NOMO-1 treated with DMSO at 0.1 percent for 48 hours (cell line): ENCODE results near the gene NAA20.
"Not testable (repeated sequence)": the region's sequence is repeated elsewhere in the genome, so short reads cannot be mapped to it uniquely, and the experiment has no call there.

Experiments
- DNase-seq: peaks from one replicate; lab custom pipeline; 2025; ENCODE audit not compliant: unreplicated experiment; lab: John Stamatoyannopoulos, UW

The NAA20 gene

DNA sequence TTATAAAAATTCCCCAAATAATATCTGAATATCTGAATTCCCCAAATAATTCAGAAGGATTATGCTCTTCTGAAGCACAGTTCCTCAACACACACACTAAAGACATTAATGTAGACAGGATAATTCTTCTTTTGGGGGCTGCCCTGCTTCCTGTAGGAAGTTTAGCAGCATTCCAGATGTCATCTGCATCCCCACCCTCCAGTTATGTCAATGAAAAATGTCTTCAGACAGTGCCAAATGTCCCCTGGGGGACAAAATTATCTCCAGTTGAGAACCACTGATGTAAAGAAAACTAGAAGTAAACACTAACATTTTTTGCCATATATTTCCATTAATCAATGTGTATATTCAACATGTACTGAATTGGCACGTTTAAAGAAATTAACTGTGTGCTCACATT lies 25.9 kb upstream of the NAA20 start:
- DNase-seq: no peak

DNA sequence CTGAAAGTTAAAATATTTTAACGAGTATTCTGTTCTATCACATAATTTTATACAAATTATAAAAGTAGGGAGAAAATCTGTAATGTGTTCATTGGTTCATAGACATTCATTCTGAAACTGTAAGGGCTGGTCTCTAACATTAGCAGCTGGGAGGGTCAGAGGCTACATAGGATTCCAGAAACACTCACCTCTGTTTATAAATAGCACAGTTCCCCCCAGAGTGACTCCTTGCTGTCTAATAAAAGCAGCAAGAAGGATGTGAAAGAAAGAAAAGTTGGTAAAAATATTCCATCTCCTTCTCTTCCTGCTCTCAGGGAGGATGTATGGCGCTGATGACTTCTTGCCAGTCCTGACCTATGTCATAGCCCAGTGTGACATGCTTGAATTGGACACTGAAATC lies 25.3 kb upstream of the NAA20 start:
- DNase-seq: no peak

DNA sequence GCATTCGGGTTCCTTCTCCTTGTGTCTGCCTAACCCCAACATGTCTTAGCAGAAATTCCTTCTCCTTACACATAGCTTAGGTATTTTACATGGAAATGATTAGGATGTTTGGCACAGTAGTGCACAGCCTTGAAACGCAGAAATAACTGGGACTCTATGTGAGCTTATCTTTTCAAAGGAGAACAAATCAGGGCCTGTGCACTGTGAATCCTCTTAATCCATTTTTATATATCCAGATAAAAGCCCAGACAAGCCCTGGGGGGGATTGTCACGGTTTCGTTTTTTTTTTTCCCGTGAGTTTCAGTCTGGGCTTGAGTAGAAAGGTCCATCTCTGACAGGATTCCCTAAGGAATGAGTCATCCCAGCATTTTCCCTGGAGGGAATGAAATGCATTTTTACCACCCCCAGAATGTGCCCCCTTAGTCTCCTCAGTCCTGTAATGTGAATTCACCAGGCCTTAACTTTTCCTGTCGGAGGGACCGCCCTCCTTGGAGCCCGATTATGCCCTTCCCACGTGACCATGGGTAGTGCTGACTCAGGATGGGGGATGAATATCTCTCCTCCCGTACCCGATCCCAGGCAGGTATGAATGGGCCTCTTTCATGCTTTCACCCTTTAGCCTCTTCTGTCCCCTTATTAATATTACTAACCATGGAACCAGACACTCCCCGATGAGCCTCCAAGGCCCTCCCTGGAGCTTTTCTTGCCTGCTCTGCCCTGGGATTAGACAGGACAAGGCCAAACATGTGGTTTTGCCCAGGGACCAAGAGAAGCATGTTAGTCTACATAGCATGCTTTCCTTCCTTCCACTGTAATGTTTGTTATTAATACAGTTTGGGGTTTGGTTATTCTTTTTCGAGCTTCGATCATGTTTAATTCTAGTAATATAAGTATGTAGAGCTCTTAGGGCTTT lies 23.9 kb upstream of the NAA20 start:
- no peak for DNase-seq

DNA sequence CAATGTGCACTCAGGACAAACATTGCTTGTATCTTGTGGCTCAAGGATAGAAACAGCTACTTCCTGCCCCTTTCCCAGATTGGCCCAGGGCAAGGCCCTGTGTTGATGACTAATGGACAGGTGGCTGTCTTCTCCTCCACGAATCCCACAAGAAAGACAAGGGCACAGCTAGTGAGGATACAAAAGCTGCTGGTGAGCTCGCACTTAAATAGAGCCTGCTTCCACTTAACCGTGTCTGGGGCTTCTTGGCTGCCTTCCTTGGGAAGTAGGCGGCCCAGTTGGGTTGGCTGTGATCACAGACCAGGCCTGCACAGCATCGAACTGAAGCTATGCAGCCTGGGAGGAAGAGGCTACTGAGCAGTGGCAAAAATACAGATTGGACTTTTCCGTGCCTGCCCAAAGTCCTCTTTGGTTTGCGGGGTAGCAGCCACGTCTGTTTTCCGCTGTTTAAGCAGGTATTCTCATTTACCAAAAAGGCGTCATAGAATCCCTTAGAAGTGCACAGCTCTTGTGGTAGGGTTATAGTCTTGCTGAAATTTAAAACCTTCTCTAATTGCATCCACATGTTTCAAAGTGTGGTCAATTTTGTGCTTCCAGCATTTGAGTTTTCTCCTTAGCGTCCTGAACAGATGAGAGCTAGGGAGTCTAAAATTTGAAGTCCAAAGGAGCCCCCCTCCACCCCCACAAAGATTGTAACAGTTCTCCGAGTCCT lies 23.0 kb upstream of the NAA20 start:
- DNase-seq: no peak

DNA sequence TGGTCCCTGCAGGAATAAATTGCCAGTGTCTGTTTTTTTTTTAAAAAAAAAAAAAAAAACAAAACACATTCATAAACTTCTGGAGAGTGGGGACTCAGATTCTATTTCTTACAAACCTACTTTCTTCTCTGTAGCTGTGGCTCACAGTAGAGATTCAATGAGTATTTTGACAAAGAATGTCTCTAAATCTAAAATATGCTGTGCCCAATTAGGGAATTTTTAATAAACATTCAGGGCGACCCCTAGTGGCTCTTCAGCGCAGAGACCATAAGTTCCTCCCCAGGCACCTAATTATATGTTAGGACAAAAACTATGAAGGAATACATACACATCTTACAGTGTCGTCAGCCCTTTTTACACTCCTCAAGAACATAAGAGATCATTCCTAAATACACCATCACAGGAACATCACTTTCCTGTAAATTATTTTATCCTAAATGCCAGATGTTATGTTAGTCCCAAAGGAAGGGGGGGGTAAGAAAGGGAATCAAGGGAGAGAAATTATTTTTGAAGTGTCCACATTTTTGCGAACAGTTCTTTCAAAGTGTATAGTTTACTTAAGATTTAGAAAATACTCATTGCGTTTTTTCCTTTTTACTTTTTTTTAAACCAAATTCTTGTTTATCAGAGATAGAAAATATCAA lies 21.8 kb upstream of the NAA20 start:
- DNase-seq: peak; percentile 72

DNA sequence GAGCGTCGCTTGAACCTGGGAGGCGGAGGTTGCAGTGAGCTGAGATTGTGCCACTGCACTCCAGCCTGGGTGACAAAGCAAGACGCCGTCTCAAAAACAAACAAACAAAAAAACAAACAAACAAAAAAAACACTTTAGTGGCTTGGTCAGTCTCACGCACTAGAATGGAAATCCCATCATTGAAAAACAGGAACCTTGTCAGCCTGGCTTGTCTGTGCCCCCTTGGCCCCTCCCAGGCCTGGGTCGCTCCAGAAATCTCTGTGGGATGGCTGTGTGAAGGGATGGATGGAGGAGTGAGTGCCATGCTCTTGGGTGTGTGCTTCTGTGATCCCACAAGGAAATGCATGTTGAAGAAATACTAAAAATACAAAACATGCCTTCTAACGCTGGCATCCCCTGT lies 20.9 kb upstream of the NAA20 start:
- no peak for DNase-seq

DNA sequence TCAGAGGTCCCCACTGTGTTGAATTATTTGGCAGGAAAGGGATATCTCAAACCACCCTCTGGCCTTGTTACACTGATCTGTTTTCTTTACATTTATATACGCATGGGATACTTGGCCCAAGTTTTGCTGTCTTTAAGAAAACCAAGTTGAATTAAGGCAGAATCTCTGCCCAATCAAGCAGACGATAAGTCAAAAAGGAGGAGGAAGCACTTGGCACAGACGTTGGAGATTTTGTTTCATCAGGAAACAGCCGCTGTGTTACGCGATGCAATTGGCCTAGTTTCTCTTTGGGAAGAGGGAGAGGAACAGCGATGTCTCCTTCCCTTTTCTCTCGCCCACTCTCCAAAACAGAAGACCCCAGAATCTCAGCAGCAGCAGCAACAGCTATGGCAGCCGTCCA lies 20.2 kb upstream of the NAA20 start:
- no peak for DNase-seq

DNA sequence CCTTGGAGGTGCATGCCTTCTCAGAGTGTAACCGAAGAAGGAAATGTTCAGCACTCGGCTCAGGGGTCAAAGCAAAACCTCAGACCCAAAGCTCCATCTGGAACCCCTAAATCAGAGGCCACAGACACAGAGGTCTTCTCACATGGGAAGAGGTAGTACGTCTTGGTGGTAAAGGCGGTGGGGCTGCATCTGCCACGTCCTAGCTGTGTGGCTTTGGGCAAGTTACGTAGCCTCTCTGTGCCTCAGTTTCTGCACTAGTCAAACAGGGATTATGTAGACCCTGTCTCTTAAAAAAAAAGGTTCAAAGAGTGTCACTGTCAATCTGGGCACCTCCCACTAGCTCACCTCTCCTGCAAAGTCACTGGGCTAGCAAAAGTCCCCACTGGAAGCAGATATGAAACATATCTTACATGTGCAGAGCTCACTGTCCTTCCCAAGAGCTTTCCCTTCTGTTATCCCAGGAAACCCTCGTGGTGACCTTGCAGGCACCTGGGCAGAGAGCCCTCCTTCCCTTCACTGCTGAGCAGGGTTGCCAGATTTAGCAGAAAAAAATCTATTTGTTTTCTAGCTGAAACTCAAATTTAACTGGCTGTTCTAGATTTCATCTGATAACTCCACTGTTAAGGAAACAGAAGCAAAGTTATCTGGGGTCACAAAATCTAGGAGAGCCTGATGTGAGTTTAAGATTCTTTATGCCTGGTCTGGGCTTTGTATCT lies 18.0 kb upstream of the NAA20 start:
- DNase-seq: no peak

DNA sequence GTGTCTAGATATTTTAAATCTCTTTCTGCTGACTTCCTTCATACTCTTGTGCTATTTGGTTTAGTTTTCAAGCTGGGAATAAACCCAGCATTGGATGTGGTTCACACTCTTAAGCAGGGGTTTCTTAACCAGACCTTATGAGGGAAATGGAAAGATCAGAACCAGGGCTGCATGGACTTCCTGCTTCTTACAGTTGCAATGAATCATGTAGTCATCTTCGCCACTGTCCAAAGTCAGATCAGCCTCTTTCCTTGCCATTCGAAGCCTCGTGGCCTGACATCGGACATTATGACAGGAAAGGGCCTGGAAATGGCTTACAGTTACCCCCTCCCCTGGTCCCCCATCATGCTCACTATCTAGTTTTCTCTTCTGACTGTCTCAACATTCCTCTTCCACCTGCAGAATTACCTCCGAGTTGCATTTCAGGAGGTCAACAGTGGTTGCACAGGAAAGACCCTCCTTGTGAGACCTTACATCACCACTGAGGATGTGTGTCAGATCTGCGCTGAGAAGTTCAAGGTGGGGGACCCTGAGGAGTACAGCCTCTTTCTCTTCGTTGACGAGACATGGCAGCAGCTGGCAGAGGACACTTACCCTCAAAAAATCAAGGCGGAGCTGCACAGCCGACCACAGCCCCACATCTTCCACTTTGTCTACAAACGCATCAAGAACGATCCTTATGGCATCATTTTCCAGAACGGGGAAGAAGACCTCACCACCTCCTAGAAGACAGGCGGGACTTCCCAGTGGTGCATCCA lies 16.8 kb upstream of the NAA20 start:
- peak; percentile 48 for DNase-seq

DNA sequence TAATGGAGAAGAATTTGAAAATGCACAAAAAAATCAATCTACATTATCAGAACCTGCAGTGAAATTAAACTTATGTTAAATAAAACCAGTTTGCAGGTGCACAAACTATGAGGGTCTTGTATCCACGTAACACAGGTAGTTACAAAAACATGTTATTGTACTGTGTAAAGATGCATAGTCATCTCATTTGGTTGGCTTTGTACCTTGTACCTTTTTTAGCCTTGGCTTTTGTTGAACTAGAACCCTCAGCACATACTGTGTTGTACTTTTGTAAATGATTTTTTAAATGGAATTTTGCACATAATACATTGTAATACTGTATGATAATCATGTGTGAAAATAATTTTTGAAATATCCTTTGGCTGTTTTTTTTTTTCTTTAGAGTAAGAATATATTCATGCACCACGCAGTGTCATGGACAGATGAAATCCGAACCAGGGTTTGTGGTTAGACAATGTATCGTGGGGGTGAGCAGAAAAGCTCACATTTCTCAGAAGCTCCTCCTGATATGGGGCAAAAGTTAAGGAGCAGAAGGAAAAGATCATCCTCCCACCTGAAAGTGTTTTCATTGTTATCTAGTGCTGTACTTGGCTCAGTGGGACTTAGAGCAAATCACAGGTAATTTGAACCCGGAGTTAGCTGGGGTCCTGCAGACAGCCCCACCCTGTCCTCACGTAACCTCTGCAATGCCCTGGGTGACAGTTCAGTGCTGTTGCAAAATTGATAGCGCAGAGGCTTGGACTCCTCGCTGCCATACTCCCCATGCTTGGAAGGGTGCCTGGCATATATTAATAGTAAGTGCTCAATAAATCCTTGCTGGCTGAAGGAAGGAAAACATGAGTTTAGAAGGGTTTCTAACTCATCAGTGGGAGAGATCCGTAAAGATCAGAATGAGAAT lies 14.8 kb upstream of the NAA20 start:
- peak; percentile 17 for DNase-seq

DNA sequence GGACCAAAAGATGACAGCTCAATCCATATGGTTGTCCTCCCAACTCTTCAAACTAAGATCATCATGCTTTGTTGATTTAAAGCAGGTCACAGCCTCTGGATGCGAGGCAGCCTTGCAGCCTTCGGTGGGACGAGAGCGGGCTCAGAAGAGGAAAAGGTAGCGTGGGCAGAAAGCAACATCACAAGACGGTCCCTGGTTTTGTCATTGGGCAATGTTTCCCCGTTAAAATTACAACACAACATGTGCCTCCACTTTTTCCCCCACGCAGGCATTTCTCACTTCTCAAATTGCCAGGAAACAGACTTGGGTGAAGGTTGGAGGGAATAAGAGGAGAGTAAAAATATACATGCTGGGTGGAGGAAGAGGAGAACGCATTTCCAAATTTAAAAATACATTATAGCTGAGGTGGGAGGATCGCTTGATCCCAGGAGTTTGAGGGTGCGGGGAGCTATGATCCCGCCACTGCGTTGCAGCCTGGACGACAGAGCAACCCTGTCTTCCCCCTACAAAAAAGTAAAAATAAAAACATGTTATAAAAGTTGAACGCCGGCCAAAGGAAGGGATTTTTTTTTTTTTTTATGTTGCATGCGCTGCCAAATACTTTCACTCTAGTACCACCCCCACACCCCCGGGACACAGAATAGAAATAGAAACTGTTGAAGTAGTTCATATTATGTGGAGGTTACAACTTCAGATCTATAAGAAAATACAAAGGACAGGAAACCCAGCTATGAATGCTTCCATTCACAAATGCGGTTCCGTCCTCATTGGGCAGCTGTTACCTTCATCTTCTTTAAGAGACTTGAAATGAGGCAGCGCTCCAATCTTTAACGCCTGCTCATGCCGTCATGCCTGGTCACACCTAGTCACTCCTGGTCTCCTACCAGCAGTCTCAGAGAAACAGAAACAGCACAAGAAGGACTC lies 13.9 kb upstream of the NAA20 start:
- DNase-seq: peak; percentile 75

DNA sequence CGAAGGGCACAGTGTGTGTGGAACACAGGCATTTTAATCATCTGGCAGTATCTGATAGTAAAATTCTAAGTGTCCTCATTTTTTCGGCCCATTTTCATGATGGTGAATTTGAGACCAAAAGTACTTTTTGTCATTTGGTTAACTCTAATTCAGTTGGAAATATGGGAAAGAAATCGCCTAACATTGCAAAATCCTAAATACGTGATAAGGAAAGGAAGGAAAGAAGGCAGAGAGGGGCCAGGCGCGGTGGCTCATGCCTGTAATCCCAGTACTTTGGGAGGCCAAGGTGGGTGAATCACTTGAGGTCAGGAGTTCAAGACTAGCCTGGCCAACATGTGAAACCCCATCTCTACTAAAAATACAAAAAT lies 13.2 kb upstream of the NAA20 start:
- not testable (repeated sequence) for DNase-seq

DNA sequence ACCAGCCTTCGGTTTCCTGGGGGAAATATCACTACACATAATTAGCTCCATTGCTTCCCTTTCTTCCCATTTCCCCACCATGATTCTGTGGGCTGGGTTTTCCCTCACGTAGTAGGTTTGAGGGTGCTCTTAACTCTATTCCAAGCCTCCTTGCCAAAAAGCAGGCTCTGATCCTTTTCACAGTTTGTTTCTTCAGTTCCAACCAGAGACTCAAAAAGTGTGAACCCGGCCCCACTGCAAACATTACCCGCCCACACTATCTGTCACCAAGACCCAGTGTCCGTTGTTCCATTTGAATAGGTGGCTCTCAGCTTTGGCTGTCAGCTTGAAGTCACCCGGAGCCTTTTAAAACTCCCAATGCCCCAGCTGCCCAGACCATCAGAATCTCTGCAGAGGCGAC lies 11.8 kb upstream of the NAA20 start:
- DNase-seq: no peak

DNA sequence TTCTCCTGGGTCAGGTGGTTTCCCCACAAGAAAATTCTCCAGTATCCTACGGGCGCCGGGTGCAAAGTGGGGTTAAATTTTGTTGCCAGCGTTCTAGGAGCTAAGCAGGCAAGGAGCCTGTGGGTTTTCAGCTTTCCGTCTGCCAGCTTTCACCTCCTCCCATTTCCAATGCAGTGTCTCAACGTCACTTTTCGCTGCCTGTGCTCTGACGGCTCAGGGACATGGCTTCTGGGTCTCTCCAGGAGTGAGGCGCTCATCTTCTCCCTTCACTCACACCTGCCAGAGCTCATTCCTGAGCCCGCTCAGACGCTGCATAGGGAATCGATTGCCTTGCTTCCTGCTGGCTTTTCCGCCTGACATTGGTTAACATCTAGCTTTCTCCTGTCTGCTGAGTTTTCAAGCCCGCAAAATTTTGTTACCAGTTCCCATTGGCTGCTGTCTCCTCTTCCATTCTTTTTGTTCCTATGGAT lies 7.3 kb upstream of the NAA20 start:
- DNase-seq: no peak

DNA sequence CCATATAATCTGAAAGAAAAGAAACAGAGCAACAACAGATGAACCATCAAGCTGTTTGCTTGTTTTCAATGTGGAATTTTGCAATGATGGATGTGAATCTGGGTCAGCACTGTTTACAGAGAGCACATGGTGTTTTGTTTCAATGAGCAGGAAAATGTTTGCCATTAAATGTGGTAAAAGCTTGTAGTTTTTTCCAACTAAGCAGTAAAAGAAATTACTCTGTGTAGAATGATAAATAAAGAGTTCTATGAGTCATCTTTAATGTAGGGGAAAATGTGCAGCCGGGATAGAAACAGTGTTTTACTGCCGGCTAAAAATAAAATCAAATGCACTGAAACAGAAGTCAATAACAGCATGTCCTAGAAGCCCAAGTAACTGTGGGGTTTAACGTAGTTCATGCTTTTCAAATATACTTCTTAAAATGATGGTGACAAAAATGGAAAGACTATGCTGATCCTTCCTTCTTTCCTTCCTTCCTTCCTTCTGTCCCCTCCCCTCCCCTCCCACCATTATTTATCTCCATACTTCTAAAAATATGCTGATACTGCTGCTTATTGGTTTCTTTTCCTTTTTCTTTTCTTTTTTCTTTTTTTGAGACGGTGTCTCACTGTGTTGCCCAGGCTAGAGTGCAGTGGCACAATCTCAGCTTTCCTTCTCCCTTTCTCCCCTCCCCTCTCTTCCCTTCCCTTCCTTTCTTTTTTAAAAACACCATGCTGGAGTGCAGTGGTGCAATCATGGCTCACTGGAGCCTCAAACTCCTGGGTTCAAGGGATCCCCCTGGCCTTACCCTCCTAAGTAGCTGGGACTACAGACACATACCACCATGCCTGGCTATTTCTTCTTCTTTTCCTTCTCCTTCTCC lies 6.3 kb upstream of the NAA20 start:
- DNase-seq: no peak

DNA sequence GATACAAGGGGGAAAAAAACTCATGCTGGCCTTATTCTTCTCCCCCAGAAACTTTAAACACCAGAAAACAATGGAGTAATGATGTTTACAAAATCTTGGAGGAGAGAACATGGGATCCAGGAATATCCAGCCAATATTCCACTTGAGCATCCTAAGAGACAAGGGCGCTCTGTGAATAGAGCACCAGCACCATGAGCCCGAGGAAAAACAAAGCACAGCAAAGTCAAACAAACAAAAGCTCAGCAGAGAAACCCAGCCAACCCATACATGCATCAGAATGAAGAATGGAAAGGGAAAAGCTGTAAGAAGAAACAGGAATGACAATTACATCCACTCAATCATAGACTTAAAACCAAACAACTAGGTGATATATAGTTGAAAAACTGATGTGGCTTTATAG lies 4.6 kb upstream of the NAA20 start:
- DNase-seq: no peak

DNA sequence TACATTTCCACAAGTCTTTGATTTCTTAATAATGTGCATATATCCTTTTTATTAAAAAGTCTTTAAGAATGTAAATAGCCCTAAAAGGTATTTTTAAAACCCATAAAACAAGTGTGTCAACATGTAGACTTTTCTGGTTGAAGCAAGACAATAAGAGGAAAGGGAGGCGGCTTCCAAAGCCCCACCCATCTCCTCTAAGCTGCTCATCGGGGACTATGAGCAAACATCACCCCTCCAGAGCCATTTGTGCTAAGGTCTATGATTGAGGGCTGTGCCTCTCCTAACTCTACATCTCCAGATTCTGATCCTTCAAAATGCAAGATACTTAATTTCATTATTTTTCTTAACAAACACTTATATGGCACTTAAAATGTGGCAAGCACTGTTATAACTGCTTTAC lies 2.5 kb upstream of the NAA20 start:
- DNase-seq: no peak

DNA sequence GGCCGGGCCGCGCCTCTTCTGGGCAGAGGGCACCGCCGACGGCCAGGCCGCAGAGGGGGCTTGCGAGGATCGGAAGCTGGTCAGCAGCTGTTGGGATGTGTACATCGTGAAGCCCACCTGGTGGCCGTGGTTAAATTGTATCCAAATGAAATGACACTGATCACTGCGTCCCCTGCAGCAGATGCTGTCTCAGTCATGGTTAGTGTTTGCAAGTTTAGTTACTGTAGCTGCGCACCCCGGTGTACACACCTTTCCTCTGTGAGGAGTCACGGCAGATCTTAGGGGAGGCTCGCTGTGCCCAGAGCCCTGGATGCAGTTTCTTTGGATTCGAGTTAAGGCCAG lies 653 bp downstream of the NAA20 start:
- no peak for DNase-seq
